AG04449 (cell line): Measurements from ENCODE around the gene MAN1A1.

ENCODE experiments used
- CTCF ChIA-PET: fragments of 350-600 bp; formaldehyde crosslinking; extraction: SDS; loops from one replicate; lab custom pipeline; 2021; ENCODE audit warnings: antibody characterized with exemption; lab: Yijun Ruan, JAX
- POLR2A ChIA-PET: fragments of 400-600, 350-600 bp; formaldehyde crosslinking; extraction: SDS; loops from one replicate; lab custom pipeline; 2020; ENCODE audit warnings: antibody characterized with exemption, inconsistent platforms; lab: Yijun Ruan, JAX
- DNase-seq: peaks from one replicate; pipeline ENCODE4 v3.0.0-alpha.2; 2010; ENCODE audit warnings: low read depth, low spot score
- H3K4me3 ChIP-seq: 2 replicates; pipeline ENCODE4 v1.5.1; 2011; ENCODE audit warnings: low read depth, mild to moderate bottlenecking, control low read depth, low read length
- CTCF ChIP-seq: IDR thresholded peaks from one replicate; pipeline ENCODE4 v1.5.1; 2011; ENCODE audit warnings: mild to moderate bottlenecking, moderate library complexity, low read length, control low read depth, inconsistent platforms; ENCODE audit not compliant: insufficient read depth; ENCODE audit errors: missing control alignments

Gene MAN1A1

GRCh38 chr6:119174879-119175817 lies 174.4 kb downstream of the MAN1A1 start:
- POLR2A ChIA-PET: no interaction called here
- H3K4me3 ChIP-seq: no peak overlapping the region
- DNase-seq: peak; percentile 14
- CTCF ChIA-PET: no interaction called here
- no peak for TF ChIP-seq CTCF

GRCh38 chr6:119174085-119174445 lies 175.5 kb downstream of the MAN1A1 start:
- H3K4me3 ChIP-seq: no peak overlapping the region
- ChIA-PET POLR2A (no interaction called here), CTCF (no interaction called here)
- no peak for TF ChIP-seq CTCF
- no peak for DNase-seq

- POLR2A ChIA-PET: no interaction called here
- DNase-seq: no peak
- no peak for TF ChIP-seq CTCF
- H3K4me3 ChIP-seq: no peak overlapping the region
- CTCF ChIA-PET: no interaction called here
These were observed 176.1 kb downstream of the MAN1A1 start for GRCh38 chr6:119173249-119174084.

GRCh38 chr6:119172824-119173223 lies 176.7 kb downstream of the MAN1A1 start:
- ChIA-PET POLR2A (no interaction called here), CTCF (no interaction called here)
- no peak overlapping the region for H3K4me3 ChIP-seq
- no peak for DNase-seq
- TF ChIP-seq CTCF: no peak

GRCh38 chr6:119171864-119172588 lies 177.5 kb downstream of the MAN1A1 start:
- no peak for TF ChIP-seq CTCF
- ChIA-PET CTCF (interaction anchor here (1.3 kb wide), 1 partner anchor 43 kb away, joined by 3 read pairs; no protein-coding TSS in a partner anchor), POLR2A (no interaction called here)

More at GRCh38 chr6:119171864-119172588, 177.5 kb downstream of the MAN1A1 start:
- DNase-seq: no peak
- H3K4me3 ChIP-seq: no peak overlapping the region
